VCaP (cell line): ENCODE results near the gene EGFR.

Experiments
- H3K27ac ChIP-seq: fragments of 450-650 bp; 2 replicates; pipeline ENCODE4 v1.5.1; 2017
- CTCF ChIP-seq: fragments of 450-650 bp; conservative IDR thresholded peaks from 2 replicates; pipeline ENCODE4 v1.5.1; 2017; ENCODE audit warnings: mild to moderate bottlenecking, moderate library complexity

Gene EGFR

GRCh38 chr7:55260676-55261385 lies 242.0 kb downstream of the EGFR start:
- no peak overlapping the region for H3K27ac ChIP-seq
- no peak for TF ChIP-seq CTCF
